GM12878 (cell line): ENCODE data around the gene MCC. TPM values are rescaled to one million over a fixed set of nuclear protein-coding genes. Genes with fewer than 3 reads are reported as not detected.

Experiments
- ATAC-seq: fragments of 200-7000 bp; cut with Tn5 transposase; 3 replicates; pipeline ENCODE4 v1.9.1; 2020; ENCODE audit warnings: mild to moderate bottlenecking, moderate library complexity
- BruUV-seq: library from RNA; stranded (reverse); fragments of 400-500 nt; replicated peaks from 2 replicates; lab custom pipeline; 2021; lab: Mats Ljungman, UMichigan
- CTCF ChIA-PET: fragments of 300-600 bp; sonication (Branson Sonifier 250); formaldehyde crosslinking; extraction: SDS; loops from one replicate; lab custom pipeline; 2021; ENCODE audit warnings: inconsistent platforms; lab: Yijun Ruan, JAX
- POLR2A ChIA-PET: fragments of 350-600 bp; formaldehyde crosslinking; extraction: SDS; loops from one replicate; lab custom pipeline; 2021; ENCODE audit warnings: inconsistent platforms; lab: Charles Lee
- RAD21 ChIA-PET: fragments of 300-600 bp; sonication (Branson Sonifier 250); formaldehyde crosslinking; loops from one replicate; lab custom pipeline; 2023; ENCODE audit warnings: antibody characterized with exemption; ENCODE audit not compliant: unreplicated experiment; lab: Charles Lee
- SMC1A ChIA-PET: fragments of 300-600 bp; sonication (Branson Sonifier 250); formaldehyde crosslinking; loops from one replicate; lab custom pipeline; 2023; ENCODE audit not compliant: unreplicated experiment, uncharacterized antibody; lab: Charles Lee
- DNase-seq: peaks from one replicate; pipeline ENCODE4 v3.0.0-alpha.2; 2011; ENCODE audit warnings: low read depth, low spot score
- FAIRE-seq: peaks from 3 replicates; lab custom pipeline; 2011; peaks lifted over from hg19 to GRCh38; lab: Jason Lieb, UNC
- H2AFZ ChIP-seq: 2 replicates; pipeline ENCODE4 v1.6.0; 2011; ENCODE audit warnings: low read depth, low read length, control low read depth; ENCODE audit not compliant: control insufficient read depth
- H3K27ac ChIP-seq: 2 replicates; pipeline ENCODE4 v1.5.1; 2011; ENCODE audit warnings: control low read depth; ENCODE audit not compliant: control insufficient read depth, insufficient read depth
- H3K27me3 ChIP-seq, 2 experiments: replicated peaks in 1 of 2; 2 replicates each; pipeline versions ENCODE4 v1.6.0 to v1.6.1; 2011; ENCODE audit warnings: low read length in 1 of 2; ENCODE audit not compliant: control insufficient read depth in 2 of 2, insufficient read depth in 2 of 2
- H3K36me3 ChIP-seq, 2 experiments: 2 replicates each; pipeline ENCODE4 v1.5.1; 2011; ENCODE audit warnings: low read length in 1 of 2; ENCODE audit not compliant: control insufficient read depth in 2 of 2, insufficient read depth in 2 of 2
- H3K4me1 ChIP-seq: 2 replicates; pipeline ENCODE4 v1.6.1; 2011; ENCODE audit warnings: mild to moderate bottlenecking, low read length, moderate library complexity, mixed read lengths; ENCODE audit not compliant: control insufficient read depth, insufficient read depth
- H3K4me2 ChIP-seq: 2 replicates; pipeline ENCODE4 v1.6.0; 2011; ENCODE audit warnings: control low read depth; ENCODE audit not compliant: control insufficient read depth, insufficient read depth
- H3K4me3 ChIP-seq: fragments of 200-600 bp; sonication (generic); 2 replicates; pipeline ENCODE4 v1.5.1; 2016
- H3K79me2 ChIP-seq: 2 replicates; pipeline ENCODE4 v1.6.0; 2011; ENCODE audit warnings: low read length; ENCODE audit not compliant: control insufficient read depth, insufficient read depth
- H3K9ac ChIP-seq: 2 replicates; pipeline ENCODE4 v1.8.0; 2011; ENCODE audit warnings: low read length, control low read depth, mixed read lengths; ENCODE audit not compliant: control insufficient read depth, insufficient read depth
- H3K9me3 ChIP-seq: replicated peaks from 3 replicates; pipeline ENCODE4 v1.5.1; 2011; ENCODE audit warnings: mild to moderate bottlenecking, low read length; ENCODE audit not compliant: control insufficient read depth, insufficient read depth
- H4K20me1 ChIP-seq: 2 replicates; pipeline ENCODE4 v1.6.0; 2011; ENCODE audit not compliant: control insufficient read depth, insufficient read depth
- ATF2 ChIP-seq: IDR thresholded peaks from 2 replicates; pipeline ENCODE4 v1.6.1; 2012; ENCODE audit warnings: low read length, inconsistent platforms
- CBX3 ChIP-seq: fragments of 200-600 bp; sonication (generic); IDR thresholded peaks from 2 replicates; pipeline ENCODE4 v1.6.1; 2016; ENCODE audit warnings: low read depth, borderline replicate concordance
- ELK1 ChIP-seq: IDR thresholded peaks from 2 replicates; pipeline ENCODE4 v1.6.1; 2012; ENCODE audit warnings: low read depth, low read length, improper control_type of control experiment
- EP300 ChIP-seq, 2 experiments: fragments of 150-350 bp in 1 of 2; IDR thresholded peaks; 2 replicates each; pipeline ENCODE4 v1.6.1; 2011 to 2012; ENCODE audit warnings: low read depth in 2 of 2, low read length in 2 of 2, borderline replicate concordance in 1 of 2, improper control_type of control experiment in 1 of 2, inconsistent platforms in 1 of 2; ENCODE audit not compliant: control insufficient read depth in 1 of 2
- FOS ChIP-seq: IDR thresholded peaks from 3 replicates; pipeline ENCODE4 v1.6.1; 2011; ENCODE audit warnings: borderline replicate concordance; ENCODE audit not compliant: insufficient read length; ENCODE audit errors: extremely low read depth
- GATAD2B ChIP-seq: fragments of 450-650 bp; conservative IDR thresholded peaks from 2 replicates; pipeline ENCODE4 v1.6.1; 2017; ENCODE audit warnings: low read depth, mild to moderate bottlenecking, moderate library complexity
- HDAC2 ChIP-seq: fragments of 200-600 bp; sonication (generic); IDR thresholded peaks from 2 replicates; pipeline ENCODE4 v1.6.1; 2017
- IKZF2 ChIP-seq, 2 experiments: fragments of 450-650 bp; IDR thresholded peaks; 2 replicates each; pipeline ENCODE4 v1.6.1; 2017; ENCODE audit warnings: mild to moderate bottlenecking in 2 of 2, moderate library complexity in 2 of 2
- MTA2 ChIP-seq: fragments of 450-650 bp; IDR thresholded peaks from 2 replicates; pipeline ENCODE4 v1.6.1; 2016; ENCODE audit warnings: low read depth, mild to moderate bottlenecking, moderate library complexity
- MYC ChIP-seq: IDR thresholded peaks from 2 replicates; pipeline ENCODE4 v1.6.1; 2011; ENCODE audit warnings: mild to moderate bottlenecking, low read length, moderate library complexity, inconsistent platforms; ENCODE audit not compliant: insufficient read depth, insufficient replicate concordance, insufficient read length, severe bottlenecking
- NKRF ChIP-seq: fragments of 450-650 bp; conservative IDR thresholded peaks from 2 replicates; pipeline ENCODE4 v1.6.1; 2017; ENCODE audit warnings: mild to moderate bottlenecking, moderate library complexity
- NR2C2 ChIP-seq: IDR thresholded peaks from 2 replicates; pipeline ENCODE4 v1.6.1; 2011; ENCODE audit warnings: borderline replicate concordance, low read depth; ENCODE audit not compliant: control insufficient read depth, insufficient read length
- PML ChIP-seq: IDR thresholded peaks from 2 replicates; pipeline ENCODE4 v1.6.1; 2012; ENCODE audit warnings: low read length, inconsistent platforms
- RAD21 ChIP-seq: IDR thresholded peaks from 2 replicates; pipeline ENCODE4 v1.6.1; 2011; ENCODE audit warnings: mild to moderate bottlenecking, low read depth, low read length, moderate library complexity; ENCODE audit not compliant: insufficient read depth
- RAD51 ChIP-seq: fragments of 450-650 bp; IDR thresholded peaks from 2 replicates; pipeline ENCODE4 v1.6.1; 2016; ENCODE audit warnings: moderate library complexity, mild to moderate bottlenecking, inconsistent platforms
- SREBF2 ChIP-seq: IDR thresholded peaks from 2 replicates; pipeline ENCODE4 v1.6.1; 2012; ENCODE audit warnings: mild to moderate bottlenecking, low read length
- STAT1 ChIP-seq: fragments of 450-650 bp; conservative IDR thresholded peaks from 2 replicates; pipeline ENCODE4 v1.6.1; 2014; ENCODE audit warnings: antibody characterized with exemption, mild to moderate bottlenecking
- TCF7 ChIP-seq: IDR thresholded peaks from 2 replicates; pipeline ENCODE4 v1.6.1; 2014; ENCODE audit warnings: antibody characterized with exemption, borderline replicate concordance
- WGBS: methylation state at CpG from one replicate; pipeline ENCODE4 v1.1.6; 2016; ENCODE audit warnings: low lambda C conversion rate; ENCODE audit not compliant: insufficient replicate concordance, insufficient coverage; ENCODE audit errors: missing lambda C conversion rate; 5-methylcytosine and 5-hydroxymethylcytosine counted together
- in situ Hi-C: fragments of 300-500 bp; cut with MboI; formaldehyde crosslinking; loops from 9 replicates; pipeline ENCODE4 v1.14.3; 2018; ENCODE audit warnings: mixed read lengths
- intact Hi-C: fragments of 100-400 bp; cut with micrococcal nuclease; formaldehyde crosslinking; loops from one replicate; pipeline ENCODE4 v1.14.2; 2022; ENCODE audit not compliant: unreplicated experiment
- polyA plus RNA-seq, 11 experiments: library from polyadenylated mRNA; depleted of rRNA in 4 of 11; unstranded in 6 of 11; stranded (reverse) in 5 of 11; fragments of >200 nt; fragmentation: Nextera tagmentation in 4 of 11; fragmentation: Illumina TruSeq in 1 of 11; extraction: Ambion mirVana in 4 of 11; extraction: Trizol in 1 of 11; gene quantifications; 1 replicate in 1 of 11; 2 replicates in 10 of 11; pipeline versions ENCODE4 v1.2.1 to v1.2.3, GENCODE V29; 2011 to 2016; ENCODE audit warnings: inconsistent platforms in 2 of 11, missing spikeins in 2 of 11, low read depth in 1 of 11
- total RNA-seq, 4 experiments: library from RNA; depleted of rRNA in 3 of 4; stranded (reverse); fragments of >200 nt in 3 of 4; fragmentation: Illumina TruSeq in 1 of 4; extraction: Trizol in 1 of 4; gene quantifications; 2 replicates each; pipeline versions ENCODE4 v1.2.1 to v1.2.3, GENCODE V29; 2013 to 2021
- TF ChIP-seq, protein P1 (sequence below): fragments of 450-650 bp; IDR thresholded peaks from 2 replicates; pipeline ENCODE4 v1.6.1; 2016; ENCODE audit warnings: mild to moderate bottlenecking

The MCC gene
- total and polyA plus RNA-seq, 10 of the 15 experiments (the other 5 are each of a cell fraction or from before 2014, with no cell fraction given): 0.03 to 0.86 (median 0.16) TPM

DNA sequence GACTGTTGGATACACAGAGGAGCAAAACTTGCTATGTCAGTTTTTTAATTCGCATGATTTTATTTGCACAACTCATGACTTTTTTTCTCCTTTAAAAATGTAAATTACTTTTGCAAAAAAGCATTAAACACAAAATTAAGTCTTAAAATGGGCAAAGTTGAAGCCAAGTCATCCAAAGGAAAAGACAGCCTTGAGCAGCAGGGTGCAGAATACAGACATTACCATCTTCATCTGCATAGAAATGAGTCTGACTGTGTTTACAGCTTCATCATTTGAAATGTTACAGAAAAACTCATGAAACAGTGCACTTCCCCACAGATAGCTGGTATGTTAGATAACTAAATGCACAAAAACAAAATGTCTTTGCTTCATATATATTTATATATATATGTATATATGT lies 154.8 kb downstream of the MCC start:
- 95% methylated on average over 1 of the region's 1 CpG for WGBS
- no peaks in the 10 kb centered on the region for H3K27me3 ChIP-seq
- ChIA-PET CTCF (interaction anchor here (1.0 to 1.7 kb wide), 2 partner anchors 279 to 337 kb away, joined by 3 to 5 read pairs; no protein-coding TSS in a partner anchor), POLR2A (no interaction called here), RAD21 (no interaction called here), SMC1A (no interaction called here)
- no peak overlapping the region for H2AFZ ChIP-seq
- DNase-seq (no peak), FAIRE-seq (no peak), ATAC-seq (no peak)
- TF ChIP-seq ATF2 (no peak), NR2C2 (no peak), TCF7 (no peak), RAD51 (no peak), MTA2 (no peak), EP300 (IDR thresholded peaks at IDR 0.05; ENCODE audit: borderline replicate concordance in 1 of 2, control insufficient read depth in 1 of 2, low read depth in 2 of 2, low read length in 2 of 2) (no peak), FOS (no peak), PML (no peak), GATAD2B (no peak), MYC (no peak), SREBF2 (no peak), STAT1 (no peak), IKZF2 (IDR thresholded peaks at IDR 0.05) (no peak), ELK1 (no peak), NKRF (no peak), RAD21 (no peak), HDAC2 (no peak), CBX3 (no peak)
- TF ChIP-seq, protein P1, sequence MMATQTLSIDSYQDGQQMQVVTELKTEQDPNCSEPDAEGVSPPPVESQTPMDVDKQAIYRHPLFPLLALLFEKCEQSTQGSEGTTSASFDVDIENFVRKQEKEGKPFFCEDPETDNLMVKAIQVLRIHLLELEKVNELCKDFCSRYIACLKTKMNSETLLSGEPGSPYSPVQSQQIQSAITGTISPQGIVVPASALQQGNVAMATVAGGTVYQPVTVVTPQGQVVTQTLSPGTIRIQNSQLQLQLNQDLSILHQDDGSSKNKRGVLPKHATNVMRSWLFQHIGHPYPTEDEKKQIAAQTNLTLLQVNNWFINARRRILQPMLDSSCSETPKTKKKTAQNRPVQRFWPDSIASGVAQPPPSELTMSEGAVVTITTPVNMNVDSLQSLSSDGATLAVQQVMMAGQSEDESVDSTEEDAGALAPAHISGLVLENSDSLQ: no peak
- H3K4me1 ChIP-seq: no peaks in the 10 kb centered on the region
- H3K36me3 ChIP-seq: no peaks in the 10 kb centered on the region
- H3K9me3 ChIP-seq: no peaks in the 10 kb centered on the region
- H3K4me3 ChIP-seq: no peak overlapping the region
- H4K20me1 ChIP-seq: no peaks in the 10 kb centered on the region
- in situ Hi-C loops (no loop called here), intact Hi-C loops (loop anchor here (5.0 kb wide), 1 partner anchor 286 kb away; no protein-coding TSS in a partner anchor)
- BruUV-seq: no TSS peak
- no peak overlapping the region for H3K9ac ChIP-seq
- no peak overlapping the region for H3K27ac ChIP-seq
- H3K79me2 ChIP-seq: no peaks in the 10 kb centered on the region
- no peak overlapping the region for H3K4me2 ChIP-seq
